H9 (cell line): Measurements from ENCODE around the gene ELMOD3. TPM values are rescaled to one million over a fixed set of nuclear protein-coding genes. Genes with fewer than 3 reads are reported as not detected.

ENCODE experiments used
- DNase-seq: peaks from one replicate; pipeline ENCODE4 v3.0.0-alpha.2; 2017
- H2AFZ ChIP-seq: one replicate; pipeline ENCODE4 v1.6.1; 2013; ENCODE audit warnings: mild to moderate bottlenecking, low read length, control low read depth, moderate library complexity
- H2AK5ac ChIP-seq: 2 replicates; pipeline ENCODE4 v1.6.1; 2013; ENCODE audit warnings: low read length, control low read depth, mixed read lengths; ENCODE audit not compliant: insufficient read length
- H2BK120ac ChIP-seq: one replicate; pipeline ENCODE4 v1.6.1; 2013; ENCODE audit warnings: low read depth, mild to moderate bottlenecking, low read length, control low read depth, inconsistent platforms; ENCODE audit not compliant: poor library complexity, severe bottlenecking
- H2BK12ac ChIP-seq: 2 replicates; pipeline ENCODE4 v1.6.1; 2013; ENCODE audit warnings: low read length, control low read depth, mixed read lengths, low read depth; ENCODE audit not compliant: insufficient read length
- H2BK15ac ChIP-seq: 2 replicates; pipeline ENCODE4 v1.6.1; 2013; ENCODE audit warnings: low read depth, low read length, control low read depth
- H2BK20ac ChIP-seq: one replicate; pipeline ENCODE4 v1.6.1; 2013; ENCODE audit warnings: low read depth, mild to moderate bottlenecking, low read length, control low read depth, inconsistent platforms; ENCODE audit not compliant: poor library complexity, severe bottlenecking
- H2BK5ac ChIP-seq: 2 replicates; pipeline ENCODE4 v1.6.1; 2013; ENCODE audit warnings: low read length, control low read depth, mixed read lengths; ENCODE audit not compliant: insufficient read length
- H3K14ac ChIP-seq: 2 replicates; pipeline ENCODE4 v1.6.1; 2013; ENCODE audit warnings: low read length, control low read depth; ENCODE audit not compliant: insufficient read depth
- H3K18ac ChIP-seq: 2 replicates; pipeline ENCODE4 v1.6.1; 2013; ENCODE audit warnings: low read depth, mild to moderate bottlenecking, mixed read lengths, low read length, control low read depth; ENCODE audit not compliant: insufficient read length
- H3K23ac ChIP-seq: 2 replicates; pipeline ENCODE4 v1.6.1; 2013; ENCODE audit warnings: low read length, control low read depth, mixed read lengths, low read depth; ENCODE audit not compliant: insufficient read length
- H3K23me2 ChIP-seq: 2 replicates; pipeline ENCODE4 v1.6.1; 2013; ENCODE audit warnings: low read depth, mild to moderate bottlenecking, mixed read lengths, low read length, control low read depth; ENCODE audit not compliant: insufficient read length, poor library complexity, severe bottlenecking
- H3K27ac ChIP-seq: 2 replicates; pipeline ENCODE4 v1.5.1; 2013; ENCODE audit warnings: low read length, control low read depth, mixed read lengths, low read depth; ENCODE audit not compliant: insufficient read length
- H3K27me3 ChIP-seq: 2 replicates; pipeline ENCODE4 v1.6.1; 2013; ENCODE audit warnings: low read length, control low read depth, inconsistent platforms; ENCODE audit not compliant: insufficient read depth
- H3K4ac ChIP-seq: 2 replicates; pipeline ENCODE4 v1.6.1; 2013; ENCODE audit warnings: low read depth, mild to moderate bottlenecking, control low read depth, inconsistent platforms, low read length, moderate library complexity
- H3K4me1 ChIP-seq: 2 replicates; pipeline ENCODE4 v1.6.1; 2013; ENCODE audit warnings: low read length, control low read depth, inconsistent platforms; ENCODE audit not compliant: insufficient read depth
- H3K4me2 ChIP-seq: 2 replicates; pipeline ENCODE4 v1.6.1; 2013; ENCODE audit warnings: low read length, control low read depth, mixed read lengths; ENCODE audit not compliant: insufficient read length, insufficient read depth
- H3K56ac ChIP-seq: 2 replicates; pipeline ENCODE4 v1.6.1; 2013; ENCODE audit warnings: low read depth, mild to moderate bottlenecking, mixed read lengths, low read length, control low read depth; ENCODE audit not compliant: insufficient read length
- H3K79me1 ChIP-seq: 2 replicates; pipeline ENCODE4 v1.6.1; 2013; ENCODE audit warnings: low read depth, mild to moderate bottlenecking, moderate library complexity, low read length, control low read depth, inconsistent platforms; ENCODE audit not compliant: insufficient read depth, poor library complexity, severe bottlenecking
- H3K79me2 ChIP-seq: 2 replicates; pipeline ENCODE4 v1.6.1; 2013; ENCODE audit warnings: low read length, control low read depth, inconsistent platforms; ENCODE audit not compliant: insufficient read depth
- H3K9ac ChIP-seq: 2 replicates; pipeline ENCODE4 v1.6.1; 2013; ENCODE audit warnings: low read length, control low read depth, mixed read lengths; ENCODE audit not compliant: insufficient read length; ENCODE audit errors: extremely low read depth
- H3K9me3 ChIP-seq: one replicate; pipeline ENCODE4 v1.6.1; 2013; ENCODE audit warnings: low read depth, low read length, inconsistent platforms; ENCODE audit not compliant: control insufficient read depth
- H3T11ph ChIP-seq: one replicate; pipeline ENCODE4 v1.6.1; 2013; ENCODE audit warnings: mild to moderate bottlenecking, low read length, control low read depth, inconsistent platforms
- H4K20me1 ChIP-seq: one replicate; pipeline ENCODE4 v1.6.1; 2013; ENCODE audit not compliant: control insufficient read depth, insufficient read length, insufficient read depth
- H4K5ac ChIP-seq: 2 replicates; pipeline ENCODE4 v1.6.1; 2013; ENCODE audit warnings: low read depth, mild to moderate bottlenecking, mixed read lengths, low read length, control low read depth; ENCODE audit not compliant: insufficient read length
- H4K8ac ChIP-seq: replicated peaks from 2 replicates; pipeline ENCODE4 v1.6.1; 2013; ENCODE audit warnings: low read length, control low read depth, mixed read lengths, low read depth; ENCODE audit not compliant: insufficient read length
- H4K91ac ChIP-seq: 2 replicates; pipeline ENCODE4 v1.6.1; 2013; ENCODE audit warnings: low read depth, mild to moderate bottlenecking, moderate library complexity, mixed read lengths, low read length, control low read depth; ENCODE audit not compliant: insufficient read length
- H3K27ac Mint-ChIP-seq, 3 experiments: 2 replicates in 2 of 3; 3 replicates in 1 of 3; pipeline ENCODE4 v1.8.0; 2020 to 2021; ENCODE audit warnings: mixed read lengths in 3 of 3, mild to moderate bottlenecking in 1 of 3, moderate library complexity in 1 of 3
- H3K27me3 Mint-ChIP-seq: 2 replicates; pipeline ENCODE4 v1.8.0; 2021; ENCODE audit warnings: low read depth, mild to moderate bottlenecking, moderate library complexity, mixed read lengths
- H3K36me3 Mint-ChIP-seq, 3 experiments: 2 replicates in 2 of 3; 3 replicates in 1 of 3; pipeline ENCODE4 v1.8.0; 2020 to 2021; ENCODE audit warnings: low read depth in 3 of 3, mixed read lengths in 3 of 3; ENCODE audit not compliant: insufficient read depth in 1 of 3
- H3K4me1 Mint-ChIP-seq, 2 experiments: 2 replicates each; pipeline ENCODE4 v1.8.0; 2020; ENCODE audit warnings: mixed read lengths in 2 of 2
- H3K4me3 Mint-ChIP-seq, 2 experiments: 2 replicates in 1 of 2; 3 replicates in 1 of 2; pipeline ENCODE4 v1.8.0; 2020 to 2021; ENCODE audit warnings: mild to moderate bottlenecking in 2 of 2, mixed read lengths in 2 of 2, moderate library complexity in 1 of 2
- H3K9me3 Mint-ChIP-seq, 2 experiments: 2 replicates in 1 of 2; 3 replicates in 1 of 2; pipeline ENCODE4 v1.8.0; 2020; ENCODE audit warnings: mild to moderate bottlenecking in 2 of 2, mixed read lengths in 2 of 2, moderate library complexity in 1 of 2
- WGBS: extraction: QIAGEN DNeasy Blood & Tissue Kit; methylation state at CpG from one replicate; pipeline ENCODE4 v1.1.7; 2013; ENCODE audit warnings: missing lambda C conversion rate, low lambda C conversion rate, mixed read lengths; ENCODE audit not compliant: insufficient read length; ENCODE audit errors: extremely low coverage; 5-methylcytosine and 5-hydroxymethylcytosine counted together
- total RNA-seq: library from RNA; stranded (reverse); gene quantifications from 2 replicates; pipeline ENCODE4 v1.2.1, GENCODE V29; 2021
- TF ChIP-seq, protein P1 (sequence below): fragments of 200-600 bp; sonication (generic); conservative IDR thresholded peaks from 3 replicates; pipeline ENCODE4 v1.8.0; 2021; ENCODE audit warnings: antibody characterized with exemption, mild to moderate bottlenecking

The ELMOD3 gene
- total RNA-seq, 1 experiment from 2014 or later = 7.6 TPM

DNA sequence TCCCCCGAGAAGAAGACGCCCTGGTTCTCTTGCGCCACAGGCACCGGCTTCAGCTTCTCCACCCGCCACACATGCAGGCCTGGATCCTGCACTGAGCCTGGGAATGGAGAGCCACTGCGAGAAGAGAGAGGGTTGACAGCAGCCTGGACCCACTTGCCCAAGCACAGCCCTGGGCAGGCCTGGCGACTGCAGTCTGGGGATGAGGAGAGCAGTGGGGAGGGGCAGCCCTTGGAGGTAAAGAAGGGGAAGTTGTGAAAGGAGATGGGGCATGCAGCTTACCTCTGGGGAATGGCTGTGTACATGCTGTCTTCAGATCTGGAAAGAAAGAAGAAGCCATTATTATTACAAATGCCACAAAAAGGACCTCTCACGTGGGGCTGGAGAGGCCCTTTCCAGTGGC, 47.3 kb downstream of the ELMOD3 start:
- H3K9me3 Mint-ChIP-seq = peaks cover 6 to 14% of the 10 kb centered on the region in 2 experiments; a peak in 4 of 5 replicates
- WGBS = no CpG with 5 or more reads among the region's 8 CpGs
- DNase-seq = no peak

More for the DNA sequence above, 47.3 kb downstream of the ELMOD3 start:
- H3K18ac ChIP-seq = no peak overlapping the region
- peaks cover 7 to 10% of the 10 kb centered on the region in 2 experiments for H3K4me1 Mint-ChIP-seq
- no peak overlapping the region for H2BK120ac ChIP-seq
- no peak overlapping the region for H4K5ac ChIP-seq
- H2BK12ac ChIP-seq = no peak overlapping the region
- no peak overlapping the region for H2BK15ac ChIP-seq
- no peak overlapping the region for H4K91ac ChIP-seq
- H3K27ac Mint-ChIP-seq = no peak overlapping the region; a peak in 1 of 7 replicates
- H3K79me1 ChIP-seq = no peaks in the 10 kb centered on the region
- no peak overlapping the region for H3K4ac ChIP-seq
- H3K4me1 ChIP-seq = no peaks in the 10 kb centered on the region; the same call in 1 of the 2 replicates
- H2AK5ac ChIP-seq = no peak overlapping the region
- H3K56ac ChIP-seq = no peak overlapping the region
- no peaks in the 10 kb centered on the region for H3K23me2 ChIP-seq
- no peaks in the 10 kb centered on the region for H3K79me2 ChIP-seq
- no peak overlapping the region; the same call in 1 of the 2 replicates for H3K14ac ChIP-seq
- no peak overlapping the region for H3T11ph ChIP-seq
- no peak overlapping the region for H3K27ac ChIP-seq
- no peaks in the 10 kb centered on the region for H4K20me1 ChIP-seq
- no peaks in the 10 kb centered on the region for H3K27me3 ChIP-seq
- H3K23ac ChIP-seq = no peak overlapping the region
- TF ChIP-seq, protein P1, sequence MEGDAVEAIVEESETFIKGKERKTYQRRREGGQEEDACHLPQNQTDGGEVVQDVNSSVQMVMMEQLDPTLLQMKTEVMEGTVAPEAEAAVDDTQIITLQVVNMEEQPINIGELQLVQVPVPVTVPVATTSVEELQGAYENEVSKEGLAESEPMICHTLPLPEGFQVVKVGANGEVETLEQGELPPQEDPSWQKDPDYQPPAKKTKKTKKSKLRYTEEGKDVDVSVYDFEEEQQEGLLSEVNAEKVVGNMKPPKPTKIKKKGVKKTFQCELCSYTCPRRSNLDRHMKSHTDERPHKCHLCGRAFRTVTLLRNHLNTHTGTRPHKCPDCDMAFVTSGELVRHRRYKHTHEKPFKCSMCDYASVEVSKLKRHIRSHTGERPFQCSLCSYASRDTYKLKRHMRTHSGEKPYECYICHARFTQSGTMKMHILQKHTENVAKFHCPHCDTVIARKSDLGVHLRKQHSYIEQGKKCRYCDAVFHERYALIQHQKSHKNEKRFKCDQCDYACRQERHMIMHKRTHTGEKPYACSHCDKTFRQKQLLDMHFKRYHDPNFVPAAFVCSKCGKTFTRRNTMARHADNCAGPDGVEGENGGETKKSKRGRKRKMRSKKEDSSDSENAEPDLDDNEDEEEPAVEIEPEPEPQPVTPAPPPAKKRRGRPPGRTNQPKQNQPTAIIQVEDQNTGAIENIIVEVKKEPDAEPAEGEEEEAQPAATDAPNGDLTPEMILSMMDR = no peak
- peaks cover 2 to 30% (median 24%) of the 10 kb centered on the region in 3 experiments; a peak in 6 of 7 replicates for H3K36me3 Mint-ChIP-seq
- no peak overlapping the region for H3K9ac ChIP-seq
- no peak overlapping the region for H3K4me3 Mint-ChIP-seq
- no peaks in the 10 kb centered on the region for H3K9me3 ChIP-seq
- no peak overlapping the region for H2BK20ac ChIP-seq
- H2AFZ ChIP-seq = no peak overlapping the region
- no peak overlapping the region for H2BK5ac ChIP-seq
- H4K8ac ChIP-seq = no peak overlapping the region
- H3K4me2 ChIP-seq = no peak overlapping the region
- H3K27me3 Mint-ChIP-seq = no peaks in the 10 kb centered on the region
